ENCODE measurements around the gene ABCG1.

Gene ABCG1

DNA sequence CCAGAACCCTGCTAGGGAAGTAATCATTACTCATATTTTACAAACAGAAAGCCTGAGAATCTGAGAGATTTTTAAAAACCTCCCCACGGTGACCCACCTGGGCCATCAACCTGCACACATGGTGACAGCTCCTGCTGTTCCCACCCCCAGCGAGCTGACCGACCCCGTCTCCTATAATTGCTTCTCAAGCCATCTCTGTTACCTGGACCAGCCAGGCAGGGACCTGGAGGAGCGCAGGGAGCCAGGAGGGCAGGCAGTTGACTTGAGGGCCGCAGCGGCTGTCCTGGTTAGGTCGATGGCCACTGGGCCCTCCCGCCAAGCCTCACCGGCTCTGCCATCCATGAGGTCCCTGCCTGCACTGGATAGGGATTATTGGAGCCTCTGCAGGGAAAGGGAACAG lies 124.2 kb downstream of the ABCG1 start:
- in situ Hi-C loops (cut with MboI; ENCODE audit: low sequenced_read_pairs): no loop called here

DNA sequence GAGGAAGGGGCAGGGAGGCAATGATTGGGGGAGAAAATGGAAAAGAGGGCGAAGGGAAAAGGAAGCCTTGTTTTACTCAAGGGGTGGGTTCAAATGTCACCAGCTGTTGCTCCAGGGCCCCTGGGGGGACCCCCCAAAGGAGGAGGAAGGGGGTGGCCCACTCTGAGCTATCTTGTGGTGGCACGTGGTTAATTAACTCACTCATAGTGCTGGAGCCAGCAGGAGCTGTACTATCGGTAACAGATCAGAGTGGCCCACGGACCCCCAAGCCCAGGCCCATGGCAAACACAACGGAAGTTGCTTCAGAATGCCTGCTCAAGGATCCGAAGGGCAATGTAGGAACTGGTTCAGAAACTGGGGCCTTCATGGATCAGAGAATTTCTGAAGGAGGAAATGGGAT lies 124.6 kb downstream of the ABCG1 start:
- in situ Hi-C loops (cut with MboI; ENCODE audit: low sequenced_read_pairs): no loop called here

DNA sequence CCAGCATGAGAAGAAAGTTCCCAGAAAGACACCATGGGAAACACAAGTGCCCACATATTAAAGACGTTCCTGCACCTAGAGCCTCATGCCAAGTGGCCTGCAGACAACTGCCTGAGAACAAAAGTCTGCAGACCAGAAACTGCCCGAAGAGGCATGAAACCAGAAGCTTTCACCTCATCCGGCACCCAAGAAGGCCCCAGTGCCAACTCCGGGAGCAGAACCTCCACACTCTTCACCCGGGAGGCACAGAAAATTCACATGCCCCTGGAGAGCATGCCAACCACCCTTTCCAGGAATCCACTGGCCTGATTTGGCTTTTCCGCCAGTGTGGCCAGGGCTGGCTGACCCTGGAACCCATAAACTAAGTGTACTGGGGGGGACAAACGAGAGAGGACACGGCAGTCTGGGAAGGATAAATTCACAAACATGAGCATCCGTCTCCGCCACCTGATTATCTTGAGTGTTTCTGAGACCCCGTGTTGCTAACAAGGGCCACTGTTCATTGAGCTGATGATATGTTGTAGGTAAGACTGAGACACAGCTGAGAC lies 125.1 kb downstream of the ABCG1 start:
- in situ Hi-C loops (cut with MboI; ENCODE audit: low sequenced_read_pairs): no loop called here

DNA sequence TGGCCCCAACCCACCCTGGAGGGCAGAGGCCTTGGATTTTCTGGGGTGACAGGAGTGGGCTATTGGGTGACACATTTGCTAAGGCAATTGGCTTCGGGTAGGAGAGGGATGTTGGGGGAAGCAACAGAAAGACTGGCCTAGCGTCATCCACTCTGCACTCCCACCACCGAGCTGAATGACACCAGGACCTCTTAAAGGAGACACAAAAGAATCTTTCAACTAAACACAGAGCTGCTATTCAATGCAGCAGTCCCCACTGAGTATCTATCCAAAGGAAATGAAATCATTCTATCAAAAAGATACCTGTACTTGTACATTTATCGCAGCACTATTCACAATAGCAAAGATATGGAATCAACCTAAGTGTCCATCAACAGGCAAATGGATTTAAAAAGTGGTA lies 125.7 kb downstream of the ABCG1 start:
- in situ Hi-C loops (cut with MboI; ENCODE audit: low sequenced_read_pairs): no loop called here

DNA sequence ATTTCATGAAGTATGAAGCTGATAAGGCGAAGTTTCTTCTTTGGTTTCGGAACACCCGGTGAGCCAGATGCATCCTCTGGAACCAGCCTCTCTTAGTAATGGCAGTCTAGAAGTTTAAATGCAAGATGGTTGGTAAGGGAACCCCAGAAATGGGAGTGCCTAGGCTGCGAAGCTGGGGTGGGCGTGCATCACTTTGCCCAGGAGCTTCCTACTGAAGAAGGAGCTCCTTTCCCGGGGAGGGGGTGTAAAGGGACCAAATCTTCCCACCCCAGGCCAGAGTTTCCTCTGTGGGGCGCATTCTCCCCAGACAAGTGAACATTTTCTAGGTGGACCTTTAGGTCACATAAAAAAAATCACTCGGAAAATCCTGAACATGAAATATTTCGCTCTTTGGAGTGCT lies 127.5 kb downstream of the ABCG1 start:
- in situ Hi-C loops (cut with MboI; ENCODE audit: low sequenced_read_pairs): no loop called here
